GM21717 (cell line): ENCODE measurements around the gene CDK10.
"Not testable (repeated sequence)": the region's sequence is repeated elsewhere in the genome, so short reads cannot be mapped to it uniquely, and the experiment has no call there.

Source experiments
- ATAC-seq: cut with Tn5 transposase; IDR thresholded peaks from one replicate; pipeline ENCODE4 v1.9.1; 2021; ENCODE audit warnings: mild to moderate bottlenecking, moderate library complexity; ENCODE audit not compliant: unreplicated experiment

Gene CDK10

GRCh38 chr16:89667000-89667399 lies 19.5 kb upstream of the CDK10 start:
- not testable (repeated sequence) for ATAC-seq

- no peak for ATAC-seq
These were observed 18.9 kb upstream of the CDK10 start for GRCh38 chr16:89667633-89668032.

DNA sequence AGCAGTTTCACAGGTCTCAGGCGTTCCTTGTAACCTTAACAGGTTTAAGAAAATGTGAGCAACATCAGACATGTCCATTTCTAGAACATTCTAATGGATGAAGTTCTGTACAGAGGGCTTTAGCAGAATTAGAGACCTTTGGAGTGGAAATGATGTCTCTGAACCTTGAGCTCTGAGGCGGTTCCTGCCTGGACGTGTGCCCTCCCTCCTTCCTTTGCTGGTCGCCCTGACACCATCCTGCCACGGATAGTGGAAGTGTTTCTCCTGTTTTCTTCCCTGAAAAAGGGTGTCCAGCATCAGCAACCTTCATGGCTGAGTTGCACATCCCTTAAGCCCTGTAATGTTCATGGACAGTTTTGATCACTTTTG lies 17.7 kb upstream of the CDK10 start:
- ATAC-seq: no peak

DNA sequence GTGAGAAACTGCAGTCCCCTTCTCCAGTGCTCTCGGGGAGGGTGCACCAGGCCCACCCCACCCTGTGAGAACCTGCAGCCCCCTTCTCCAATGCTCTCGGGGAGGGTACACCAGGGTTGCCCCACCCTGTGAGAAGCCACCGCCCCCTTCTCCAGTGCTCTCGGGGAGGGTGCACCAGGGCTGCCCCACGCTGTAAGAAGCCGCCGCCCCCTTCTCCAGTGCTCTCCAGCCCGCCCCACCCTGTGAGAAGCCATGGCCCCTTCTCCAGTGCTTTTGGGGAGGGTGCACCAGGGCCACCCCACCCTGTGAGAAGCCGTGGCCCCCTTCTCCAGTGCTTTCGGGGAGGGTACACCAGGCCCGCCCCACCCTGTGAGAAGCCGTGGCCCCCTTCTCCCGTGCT lies 16.7 kb upstream of the CDK10 start:
- no peak for ATAC-seq

- no peak for ATAC-seq
These were observed 15.7 kb upstream of the CDK10 start for GRCh38 chr16:89670496-89671431.

GRCh38 chr16:89671565-89671964 lies 14.9 kb upstream of the CDK10 start:
- not testable (repeated sequence) for ATAC-seq

GRCh38 chr16:89672177-89672941 lies 14.1 kb upstream of the CDK10 start:
- no peak for ATAC-seq

DNA sequence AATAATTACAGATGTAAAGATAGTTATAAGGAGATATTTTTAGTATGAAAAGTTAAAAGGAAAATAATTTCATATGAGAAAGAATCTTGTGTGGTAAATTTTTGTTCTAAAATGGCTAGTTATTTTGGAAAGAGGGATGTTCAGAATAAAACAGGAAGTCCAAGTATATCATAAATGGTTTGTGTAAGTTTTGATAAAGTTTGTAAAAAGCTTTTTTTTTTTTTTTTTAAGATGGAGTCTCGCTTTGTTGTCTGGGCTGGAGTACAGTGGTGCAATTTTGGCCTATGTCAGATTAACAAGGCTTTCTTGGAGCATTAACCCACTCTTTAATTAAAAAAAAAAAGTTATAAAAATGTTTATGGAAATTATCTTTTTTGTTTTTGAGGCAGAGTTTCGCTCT lies 8.2 kb upstream of the CDK10 start:
- ATAC-seq: no peak

DNA sequence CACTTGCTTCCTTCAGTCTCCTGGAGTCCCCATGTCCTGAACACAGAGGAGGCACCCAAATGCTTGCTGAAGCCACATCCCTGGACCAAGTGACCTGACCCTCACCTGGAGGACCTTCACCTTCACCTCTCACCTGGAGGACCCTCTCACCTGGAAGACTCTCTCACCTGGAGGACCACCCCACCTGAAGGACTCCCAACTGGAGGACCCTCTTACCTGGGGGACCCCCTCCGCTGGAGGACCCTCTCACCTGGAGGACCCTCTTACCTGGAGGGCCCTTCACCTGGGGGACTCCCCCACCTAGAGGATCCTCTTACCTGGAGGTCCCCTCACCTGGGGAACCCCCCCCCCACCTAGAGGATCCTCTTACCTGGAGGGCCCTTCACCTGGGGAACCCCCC lies 573 bp upstream of the CDK10 start:
- no peak for ATAC-seq

GRCh38 chr16:89687092-89687940 lies 827 bp downstream of the CDK10 start:
- peak; percentile 22 for ATAC-seq

GRCh38 chr16:89688395-89688794 lies 1.9 kb downstream of the CDK10 start:
- no peak for ATAC-seq

- ATAC-seq: no peak
These were observed 2.7 kb downstream of the CDK10 start for GRCh38 chr16:89689142-89689541.

DNA sequence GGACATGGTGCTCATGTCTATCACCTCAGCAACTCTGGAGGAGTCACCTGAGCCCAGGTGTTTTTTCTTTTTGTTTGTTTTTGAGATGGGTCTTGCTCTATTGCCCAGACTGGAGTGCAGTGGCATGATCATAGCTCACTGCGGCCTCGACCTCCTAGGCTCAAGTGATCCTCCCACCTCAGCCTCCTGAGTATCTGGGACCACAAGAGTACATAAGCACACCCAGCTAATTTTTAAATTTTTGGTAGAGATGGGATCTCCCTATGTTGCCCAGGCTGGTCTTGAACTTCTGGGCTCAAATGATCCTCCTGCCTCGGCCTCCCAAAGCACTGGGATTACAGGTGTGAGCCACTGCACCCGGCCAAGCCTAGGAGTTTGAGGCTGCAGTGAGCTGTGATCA lies 3.1 kb downstream of the CDK10 start:
- ATAC-seq: not testable (repeated sequence)

DNA sequence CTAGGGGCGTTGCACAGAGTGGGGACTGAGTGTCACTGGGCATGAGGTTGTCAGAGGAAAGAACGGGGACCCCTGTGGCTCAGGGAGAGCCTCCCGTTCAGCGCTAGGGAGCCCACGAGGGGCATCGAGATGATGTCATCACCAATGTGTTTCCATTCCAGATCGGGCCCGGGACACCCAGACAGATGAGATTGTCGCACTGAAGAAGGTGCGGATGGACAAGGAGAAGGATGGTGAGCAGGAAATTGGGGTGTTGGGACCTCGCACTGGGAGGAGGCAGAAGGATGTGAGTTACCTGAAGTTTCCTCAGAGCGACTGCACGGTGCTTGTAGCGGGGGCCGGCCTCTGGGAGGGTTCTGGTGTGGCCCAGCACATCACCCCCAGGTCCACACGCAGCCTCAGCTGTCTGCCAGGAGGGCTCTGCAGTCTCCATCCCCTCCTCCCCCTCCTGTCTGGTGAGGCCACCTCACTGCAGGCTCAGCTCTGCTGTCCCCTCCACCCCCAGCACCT lies 4.0 kb downstream of the CDK10 start:
- no peak for ATAC-seq

- ATAC-seq: no peak
These were observed 4.9 kb downstream of the CDK10 start for GRCh38 chr16:89691231-89691985.

DNA sequence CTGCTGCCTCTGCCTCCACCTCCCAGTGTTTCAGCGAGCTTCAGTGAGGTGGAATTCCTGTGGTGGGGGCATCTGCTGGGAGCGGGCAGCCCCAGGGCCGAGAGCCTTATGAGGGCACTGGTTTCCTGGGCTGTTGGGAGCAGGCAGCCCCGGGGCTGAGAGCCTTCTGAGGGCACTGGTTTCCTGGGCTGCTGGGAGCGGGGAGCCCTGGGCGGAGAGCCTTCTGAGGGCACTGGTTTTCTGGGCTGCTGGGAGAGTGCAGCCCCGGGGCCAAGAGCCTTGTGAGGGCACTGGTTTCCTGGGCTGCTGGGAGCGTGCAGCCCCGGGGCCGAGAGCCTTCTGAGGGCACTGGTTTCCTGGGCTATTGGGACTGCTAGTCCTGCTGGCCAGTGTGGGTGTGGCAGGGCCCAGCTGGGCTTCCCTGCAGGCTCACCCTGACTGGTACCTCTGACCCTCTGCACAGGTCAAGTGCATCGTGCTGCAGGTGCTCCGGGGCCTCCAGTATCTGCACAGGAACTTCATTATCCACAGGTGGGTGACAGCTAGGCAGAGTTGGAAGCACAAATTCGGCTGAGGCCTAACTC lies 5.6 kb downstream of the CDK10 start:
- ATAC-seq: no peak

GRCh38 chr16:89693289-89693731 lies 6.8 kb downstream of the CDK10 start:
- ATAC-seq: no peak

- ATAC-seq: no peak
These were observed 7.7 kb downstream of the CDK10 start for GRCh38 chr16:89693931-89694783.

- not testable (repeated sequence) for ATAC-seq
These were observed 8.2 kb downstream of the CDK10 start for GRCh38 chr16:89694784-89695085.
